ENCODE measurements around the gene ALOX12B.

The ALOX12B gene

DNA sequence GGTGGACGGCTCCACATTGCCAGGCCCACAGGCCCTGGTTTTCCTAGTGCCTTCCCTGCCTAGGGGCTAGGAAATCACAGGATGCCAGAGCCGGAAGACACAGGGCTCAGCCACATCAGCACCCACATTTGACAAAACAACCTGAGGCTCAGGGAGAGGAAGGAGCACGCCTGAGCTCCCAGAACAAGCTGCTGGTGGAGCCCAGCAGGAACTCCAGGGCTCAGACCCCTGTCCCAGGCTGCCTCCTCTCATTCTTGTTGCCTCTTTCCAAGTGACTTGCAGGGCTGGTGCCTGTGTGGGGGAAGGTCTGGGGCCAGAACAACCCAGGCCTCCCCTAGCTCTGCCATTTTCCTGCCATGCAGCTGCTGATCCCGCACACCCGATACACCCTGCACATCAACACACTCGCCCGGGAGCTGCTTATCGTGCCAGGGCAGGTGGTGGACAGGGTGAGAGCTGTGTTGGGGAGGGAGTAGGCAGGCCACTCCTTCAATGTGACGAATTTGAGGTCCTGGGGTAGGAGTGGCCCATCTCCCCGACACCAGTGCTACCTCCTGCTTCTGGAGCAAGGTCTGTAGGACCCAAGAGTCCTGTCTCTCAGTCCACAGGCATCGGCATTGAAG lies 41.1 kb downstream of the ALOX12B start:
- TF ChIP-seq, protein P1, sequence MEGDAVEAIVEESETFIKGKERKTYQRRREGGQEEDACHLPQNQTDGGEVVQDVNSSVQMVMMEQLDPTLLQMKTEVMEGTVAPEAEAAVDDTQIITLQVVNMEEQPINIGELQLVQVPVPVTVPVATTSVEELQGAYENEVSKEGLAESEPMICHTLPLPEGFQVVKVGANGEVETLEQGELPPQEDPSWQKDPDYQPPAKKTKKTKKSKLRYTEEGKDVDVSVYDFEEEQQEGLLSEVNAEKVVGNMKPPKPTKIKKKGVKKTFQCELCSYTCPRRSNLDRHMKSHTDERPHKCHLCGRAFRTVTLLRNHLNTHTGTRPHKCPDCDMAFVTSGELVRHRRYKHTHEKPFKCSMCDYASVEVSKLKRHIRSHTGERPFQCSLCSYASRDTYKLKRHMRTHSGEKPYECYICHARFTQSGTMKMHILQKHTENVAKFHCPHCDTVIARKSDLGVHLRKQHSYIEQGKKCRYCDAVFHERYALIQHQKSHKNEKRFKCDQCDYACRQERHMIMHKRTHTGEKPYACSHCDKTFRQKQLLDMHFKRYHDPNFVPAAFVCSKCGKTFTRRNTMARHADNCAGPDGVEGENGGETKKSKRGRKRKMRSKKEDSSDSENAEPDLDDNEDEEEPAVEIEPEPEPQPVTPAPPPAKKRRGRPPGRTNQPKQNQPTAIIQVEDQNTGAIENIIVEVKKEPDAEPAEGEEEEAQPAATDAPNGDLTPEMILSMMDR (IDR thresholded peaks at IDR 0.05; ENCODE audit: extremely low read depth, missing control alignments): no peak
- DNase-seq (ENCODE audit: low spot score): no peak

DNA sequence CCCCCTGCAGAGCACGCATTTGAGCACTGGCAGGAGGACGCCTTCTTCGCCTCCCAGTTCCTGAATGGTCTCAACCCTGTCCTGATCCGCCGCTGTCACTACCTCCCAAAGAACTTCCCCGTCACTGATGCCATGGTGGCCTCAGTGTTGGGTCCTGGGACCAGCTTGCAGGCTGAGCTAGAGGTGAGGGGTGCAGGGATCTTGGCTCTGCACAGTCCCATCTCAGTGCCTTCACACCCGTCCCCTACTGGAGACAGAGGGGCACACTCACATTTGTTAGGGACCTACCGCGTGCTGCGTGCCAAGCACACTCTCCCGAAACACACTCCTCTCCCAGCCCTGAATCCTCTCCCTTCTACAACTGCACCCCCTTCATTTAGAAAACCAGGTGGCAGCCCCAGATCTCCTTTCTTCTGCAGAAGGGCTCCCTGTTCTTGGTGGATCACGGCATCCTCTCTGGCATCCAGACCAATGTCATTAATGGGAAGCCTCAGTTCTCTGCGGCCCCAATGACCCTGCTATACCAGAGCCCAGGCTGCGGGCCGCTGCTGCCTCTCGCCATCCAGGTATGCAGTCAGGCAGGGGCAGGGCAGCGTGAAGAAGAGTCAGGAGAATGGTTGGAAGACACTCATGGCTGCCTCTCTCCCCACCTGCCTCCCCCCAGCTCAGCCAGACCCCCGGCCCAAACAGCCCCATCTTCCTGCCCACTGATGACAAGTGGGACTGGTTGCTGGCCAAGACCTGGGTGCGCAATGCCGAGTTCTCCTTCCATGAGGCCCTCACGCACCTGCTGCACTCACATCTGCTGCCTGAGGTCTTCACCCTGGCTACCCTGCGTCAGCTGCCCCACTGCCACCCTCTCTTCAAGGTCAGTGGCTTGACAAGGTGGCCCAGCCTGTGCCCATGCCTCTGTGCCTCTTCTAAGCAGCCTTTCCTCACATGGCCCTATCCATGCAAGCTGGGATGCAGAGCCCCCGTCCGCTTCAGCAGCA lies 42.4 kb downstream of the ALOX12B start:
- DNase-seq (ENCODE audit: low spot score): no peak
- TF ChIP-seq, protein P1 (IDR thresholded peaks at IDR 0.05; ENCODE audit: extremely low read depth, missing control alignments): no peak

DNA sequence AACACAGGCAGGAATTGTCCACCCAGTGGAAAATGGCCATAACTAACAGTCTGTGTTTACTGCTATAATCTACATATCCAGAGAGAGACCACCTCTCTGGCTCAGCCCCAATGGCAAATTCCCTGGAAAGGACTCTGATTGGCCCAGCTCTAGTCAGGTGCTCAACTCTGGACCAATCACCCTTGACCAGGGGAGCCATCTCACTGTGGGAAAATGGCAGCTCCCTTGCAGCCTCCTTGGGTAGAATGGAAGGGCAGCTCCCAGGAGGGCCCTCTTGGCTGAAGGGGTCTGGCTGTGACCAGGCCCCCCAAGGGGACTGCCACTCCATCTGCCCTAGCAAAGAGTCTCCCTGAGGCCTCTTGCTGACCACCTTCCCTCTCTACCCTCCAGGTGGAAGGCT lies 45.5 kb downstream of the ALOX12B start:
- TF ChIP-seq, protein P1 (IDR thresholded peaks at IDR 0.05; ENCODE audit: extremely low read depth, missing control alignments): no peak
- no peak for DNase-seq (ENCODE audit: low spot score)

DNA sequence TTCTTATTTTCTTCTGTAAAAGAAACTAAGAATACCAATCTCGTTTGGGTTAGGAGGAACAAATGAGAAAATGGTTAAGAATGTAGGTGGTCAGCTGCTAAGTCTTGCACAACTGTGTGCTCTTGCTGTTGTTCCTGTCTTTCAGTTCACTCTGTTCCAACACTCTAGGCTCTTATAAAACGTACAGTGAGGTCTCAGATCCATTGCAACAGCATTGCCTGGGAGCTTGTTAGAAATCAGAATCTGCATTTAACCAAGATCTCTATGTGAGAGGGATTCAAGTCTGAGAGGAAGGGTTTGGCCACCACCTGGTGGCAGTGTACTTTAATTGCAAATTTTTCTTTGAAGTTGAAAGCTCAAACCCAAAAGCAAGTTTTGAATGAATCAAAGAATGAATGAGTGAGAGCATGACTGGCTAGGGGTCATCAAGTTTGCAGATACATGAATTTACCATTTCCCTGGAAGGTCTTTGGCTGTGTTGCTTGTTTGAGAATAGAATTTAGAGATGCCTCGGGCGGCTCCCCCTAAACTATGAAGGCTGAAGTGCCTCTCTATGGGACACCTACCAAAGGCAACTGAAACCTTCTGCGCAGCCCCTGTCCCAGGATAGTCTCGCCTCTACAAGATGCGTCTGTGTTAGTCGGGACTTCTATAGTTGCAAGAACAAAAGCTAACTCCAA lies 46.1 kb downstream of the ALOX12B start:
- DNase-seq (ENCODE audit: low spot score): peak; percentile 74

DNA sequence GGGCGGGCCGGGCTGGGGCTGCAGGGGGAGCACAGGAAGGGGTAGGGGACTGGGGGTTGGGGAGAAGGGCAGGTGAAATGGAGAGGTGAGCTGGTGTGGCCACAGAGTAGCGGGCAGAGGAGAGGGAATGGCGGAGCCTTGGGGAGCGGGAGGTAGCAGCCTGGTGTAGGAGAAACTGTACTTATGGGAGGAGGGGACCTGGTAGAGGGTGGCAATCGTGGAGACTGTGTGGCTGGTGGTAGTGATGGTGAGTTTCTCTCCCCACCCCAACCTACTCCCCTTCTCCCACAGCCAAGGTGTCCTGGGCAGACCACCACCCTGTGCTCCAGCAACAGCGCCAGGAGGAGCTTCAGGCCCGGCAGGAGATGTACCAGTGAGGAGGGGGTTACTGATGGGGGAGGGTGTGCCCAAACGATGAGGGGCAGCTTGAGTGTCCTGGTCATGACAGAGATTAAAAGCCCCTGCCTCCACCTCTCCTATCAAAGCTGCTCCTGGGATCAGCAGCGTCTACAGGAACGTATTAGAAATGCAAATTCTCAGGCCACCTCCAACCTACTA lies 47.8 kb downstream of the ALOX12B start:
- DNase-seq (ENCODE audit: low spot score): no peak
- TF ChIP-seq, protein P1 (IDR thresholded peaks at IDR 0.05; ENCODE audit: extremely low read depth, missing control alignments): no peak

More for the DNA sequence above, 46.1 kb downstream of the ALOX12B start:
- TF ChIP-seq, protein P1 (IDR thresholded peaks at IDR 0.05; ENCODE audit: extremely low read depth, missing control alignments): peak; percentile 47

DNA sequence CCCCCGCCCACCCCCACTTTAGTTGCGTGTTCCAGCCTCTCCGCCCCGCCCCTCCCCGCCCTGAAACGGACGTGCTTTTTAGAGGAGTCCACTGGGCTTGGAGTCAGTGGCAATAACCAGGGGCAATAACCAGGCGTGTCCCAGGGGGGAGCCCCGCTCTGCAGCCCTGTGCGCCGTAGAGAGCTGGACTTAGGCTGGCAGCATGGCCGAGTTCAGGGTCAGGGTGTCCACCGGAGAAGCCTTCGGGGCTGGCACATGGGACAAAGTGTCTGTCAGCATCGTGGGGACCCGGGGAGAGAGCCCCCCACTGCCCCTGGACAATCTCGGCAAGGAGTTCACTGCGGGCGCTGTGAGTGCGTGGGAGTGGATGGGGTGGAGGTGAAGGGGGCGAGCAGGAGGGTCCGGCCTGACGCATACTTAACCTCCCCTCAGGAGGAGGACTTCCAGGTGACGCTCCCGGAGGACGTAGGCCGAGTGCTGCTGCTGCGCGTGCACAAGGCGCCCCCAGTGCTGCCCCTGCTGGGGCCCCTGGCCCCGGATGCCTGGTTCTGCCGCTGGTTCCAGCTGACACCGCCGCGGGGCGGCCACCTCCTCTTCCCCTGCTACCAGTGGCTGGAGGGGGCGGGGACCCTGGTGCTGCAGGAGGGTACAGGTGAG lies 48.4 kb downstream of the ALOX12B start, which contains the start of gene ALOX15B:
Gene ALOX15B (plus strand): TSS at position 106 of the 657 bp plus-strand sequence. CDS start 97 bp downstream, at position 203.
- TF ChIP-seq, protein P1 (IDR thresholded peaks at IDR 0.05; ENCODE audit: extremely low read depth, missing control alignments): no peak
- no peak for DNase-seq (ENCODE audit: low spot score)

All from GM20000 (cell line).